ENCODE results near the gene KCNQ1OT1.

DNA sequence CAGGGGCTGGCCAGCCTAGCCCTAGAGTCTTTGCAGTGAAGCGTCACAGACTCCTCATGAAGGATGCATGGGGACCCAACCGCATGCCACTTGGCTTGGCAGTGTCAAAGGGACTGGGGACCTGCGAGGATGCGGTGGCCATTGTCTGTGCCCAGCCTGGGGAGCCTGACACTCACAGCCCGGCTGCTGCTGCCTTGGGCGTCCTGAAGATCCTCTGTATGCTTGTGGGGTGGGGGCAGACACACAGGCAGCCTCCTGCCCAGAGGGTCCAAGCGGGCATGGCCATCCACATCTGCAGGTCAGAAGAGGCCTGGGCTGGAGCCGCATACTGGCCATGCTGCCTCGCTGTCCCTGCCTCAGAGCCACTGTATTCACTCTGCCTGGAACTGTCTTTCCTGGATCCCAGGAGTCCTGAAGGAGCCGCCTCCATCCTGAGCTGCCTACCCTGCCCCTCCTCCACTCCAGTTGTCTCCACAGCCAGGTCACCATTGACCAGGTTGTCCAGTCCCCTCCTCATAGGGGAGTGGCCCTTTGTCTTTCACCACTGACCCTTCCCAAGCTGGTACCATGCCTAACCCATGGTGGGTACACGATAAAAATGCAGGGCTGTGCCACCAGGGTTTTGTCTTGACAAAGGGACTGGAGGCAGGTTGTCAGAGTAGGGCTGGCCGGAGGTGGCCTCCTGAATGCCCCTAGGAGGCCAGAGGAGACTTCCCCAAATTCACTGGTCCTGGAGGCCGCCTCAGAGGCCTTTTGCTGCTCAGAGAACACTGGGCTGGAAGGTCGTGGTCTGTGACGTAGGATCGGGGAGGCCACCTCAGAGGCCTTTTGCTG, 107.0 kb downstream of the KCNQ1OT1 start:
- TF ChIP-seq POLR2A (IDR thresholded peaks at IDR 0.05), result no peak
- TF ChIP-seq, protein P1, sequence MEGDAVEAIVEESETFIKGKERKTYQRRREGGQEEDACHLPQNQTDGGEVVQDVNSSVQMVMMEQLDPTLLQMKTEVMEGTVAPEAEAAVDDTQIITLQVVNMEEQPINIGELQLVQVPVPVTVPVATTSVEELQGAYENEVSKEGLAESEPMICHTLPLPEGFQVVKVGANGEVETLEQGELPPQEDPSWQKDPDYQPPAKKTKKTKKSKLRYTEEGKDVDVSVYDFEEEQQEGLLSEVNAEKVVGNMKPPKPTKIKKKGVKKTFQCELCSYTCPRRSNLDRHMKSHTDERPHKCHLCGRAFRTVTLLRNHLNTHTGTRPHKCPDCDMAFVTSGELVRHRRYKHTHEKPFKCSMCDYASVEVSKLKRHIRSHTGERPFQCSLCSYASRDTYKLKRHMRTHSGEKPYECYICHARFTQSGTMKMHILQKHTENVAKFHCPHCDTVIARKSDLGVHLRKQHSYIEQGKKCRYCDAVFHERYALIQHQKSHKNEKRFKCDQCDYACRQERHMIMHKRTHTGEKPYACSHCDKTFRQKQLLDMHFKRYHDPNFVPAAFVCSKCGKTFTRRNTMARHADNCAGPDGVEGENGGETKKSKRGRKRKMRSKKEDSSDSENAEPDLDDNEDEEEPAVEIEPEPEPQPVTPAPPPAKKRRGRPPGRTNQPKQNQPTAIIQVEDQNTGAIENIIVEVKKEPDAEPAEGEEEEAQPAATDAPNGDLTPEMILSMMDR (IDR thresholded peaks at IDR 0.05), result no peak

All from adrenal gland (tissue), 5 donors.